Measurements from ENCODE around the gene PIKFYVE.

The PIKFYVE gene

GRCh38 chr2:208311321-208311720 is 45.3 kb downstream of the PIKFYVE start (continued):
- TF ChIP-seq HOXD13 (CRISPR knock-in tag; IDR thresholded peaks at IDR 0.05; ENCODE audit: borderline replicate concordance) (no peak), KLF10 (tag by site-specific recombination; IDR thresholded peaks at IDR 0.05) (no peak), ZSCAN23 (tag by site-specific recombination; IDR thresholded peaks at IDR 0.05) (no peak), ZNF221 (tag by site-specific recombination; IDR thresholded peaks at IDR 0.05; ENCODE audit: borderline replicate concordance) (no peak), ZNF585B (tag by site-specific recombination; IDR thresholded peaks at IDR 0.05) (no peak), INSM2 (tag by site-specific recombination; IDR thresholded peaks at IDR 0.05) (no peak)

GRCh38 chr2:208311954-208312353 is 45.9 kb downstream of the PIKFYVE start:
- Histone ChIP-seq H3K4me3 (ENCODE audit: low read depth, low read length) (no peak overlapping the region), H3K4me1 (ENCODE audit: control insufficient read depth, insufficient read depth, low read length) (no peaks in the 10 kb centered on the region), H3K36me3 (ENCODE audit: control insufficient read depth in 2 of 2, insufficient read depth in 1 of 2, low read length in 2 of 2) (peaks cover 9 to 21% of the 10 kb centered on the region in 2 experiments; a peak in 2 of 3 replicates), H3K27ac (ENCODE audit: extremely low read depth, low read depth, low read length) (no peak overlapping the region), H3K9me3 (ENCODE audit: control insufficient read depth, insufficient read depth, low read depth, low read length) (no peaks in the 10 kb centered on the region)
- POLR2A ChIA-PET: no interaction called here
- CTCF ChIA-PET: no interaction called here
- TF ChIP-seq ZNF221 (tag by site-specific recombination; IDR thresholded peaks at IDR 0.05; ENCODE audit: borderline replicate concordance): no peak
- TF ChIP-seq MEIS1 (CRISPR knock-in tag; IDR thresholded peaks at IDR 0.05; ENCODE audit: borderline replicate concordance): no peak
- no peak for TF ChIP-seq KLF10 (tag by site-specific recombination; IDR thresholded peaks at IDR 0.05)
- no peak for TF ChIP-seq ZBTB8A (tag by site-specific recombination; IDR thresholded peaks at IDR 0.05)
- no peak for TF ChIP-seq ZNF629 (tag by site-specific recombination; IDR thresholded peaks at IDR 0.05)
- TF ChIP-seq GFI1B (tag by site-specific recombination; IDR thresholded peaks at IDR 0.05): no peak
- no peak for TF ChIP-seq ZNF610 (tag by site-specific recombination; IDR thresholded peaks at IDR 0.05; ENCODE audit: borderline replicate concordance)
- TF ChIP-seq HOXD13 (CRISPR knock-in tag; IDR thresholded peaks at IDR 0.05; ENCODE audit: borderline replicate concordance): no peak
- TF ChIP-seq ZBTB10 (tag by site-specific recombination; IDR thresholded peaks at IDR 0.05): no peak

GRCh38 chr2:208315081-208315788 is 49.2 kb downstream of the PIKFYVE start:
- POLR2A ChIA-PET: no interaction called here
- CTCF ChIA-PET: interaction anchor here (0.6 to 1.2 kb wide), 3 partner anchors 16 to 212 kb away, joined by 3 read pairs; no protein-coding TSS in a partner anchor
- H3K27ac ChIP-seq (ENCODE audit: extremely low read depth, low read depth, low read length): no peak overlapping the region
- TF ChIP-seq ZNF155 (tag by site-specific recombination; IDR thresholded peaks at IDR 0.05): no peak
- no peaks in the 10 kb centered on the region for H3K4me1 ChIP-seq (ENCODE audit: control insufficient read depth, insufficient read depth, low read length)
- H3K9me3 ChIP-seq (ENCODE audit: control insufficient read depth, insufficient read depth, low read depth, low read length): no peaks in the 10 kb centered on the region
- H3K4me3 ChIP-seq (ENCODE audit: low read depth, low read length): no peak overlapping the region
- peaks cover 12 to 40% of the 10 kb centered on the region in 2 experiments for H3K36me3 ChIP-seq (ENCODE audit: control insufficient read depth in 2 of 2, insufficient read depth in 1 of 2, low read length in 2 of 2)

- no peak overlapping the region for H3K27ac ChIP-seq (ENCODE audit: extremely low read depth, low read depth, low read length)
- CTCF ChIA-PET: no interaction called here
- peaks cover 22 to 46% of the 10 kb centered on the region in 2 experiments for H3K36me3 ChIP-seq (ENCODE audit: control insufficient read depth in 2 of 2, insufficient read depth in 1 of 2, low read length in 2 of 2)
- POLR2A ChIA-PET: no interaction called here
- H3K4me1 ChIP-seq (ENCODE audit: control insufficient read depth, insufficient read depth, low read length): no peaks in the 10 kb centered on the region
- H3K4me3 ChIP-seq (ENCODE audit: low read depth, low read length): no peak overlapping the region
- TF ChIP-seq ZSCAN16 (tag by site-specific recombination; IDR thresholded peaks at IDR 0.05) (no peak), SP7 (tag by site-specific recombination; IDR thresholded peaks at IDR 0.05) (no peak), ZNF302 (tag by site-specific recombination; IDR thresholded peaks at IDR 0.05; ENCODE audit: low read depth) (no peak), ZNF792 (tag by site-specific recombination; IDR thresholded peaks at IDR 0.05) (no peak), ZNF169 (tag by site-specific recombination; IDR thresholded peaks at IDR 0.05) (no peak), GLIS1 (tag by site-specific recombination; IDR thresholded peaks at IDR 0.05) (no peak), ZNF362 (tag by site-specific recombination; IDR thresholded peaks at IDR 0.05) (no peak), ZNF514 (tag by site-specific recombination; IDR thresholded peaks at IDR 0.05) (no peak), FEZF1 (tag by site-specific recombination; IDR thresholded peaks at IDR 0.05) (no peak), ZNF488 (tag by site-specific recombination; IDR thresholded peaks at IDR 0.05) (no peak), ZNF747 (tag by site-specific recombination; IDR thresholded peaks at IDR 0.05) (no peak)
- H3K9me3 ChIP-seq (ENCODE audit: control insufficient read depth, insufficient read depth, low read depth, low read length): no peaks in the 10 kb centered on the region
Observed at GRCh38 chr2:208318127-208318526, 52.1 kb downstream of the PIKFYVE start.
